Panc1 (cell line): Measurements from ENCODE around the gene SERP2. TPM values are rescaled to one million over a fixed set of nuclear protein-coding genes. Genes with fewer than 3 reads are reported as not detected.

ENCODE experiments used
- ATAC-seq: fragments of 200-7000 bp; cut with Tn5 transposase; 2 replicates; pipeline ENCODE4 v1.9.1; 2020; ENCODE audit warnings: mild to moderate bottlenecking, moderate library complexity
- BruUV-seq: library from RNA; stranded (reverse); fragments of 400-500 nt; replicated peaks from 2 replicates; lab custom pipeline; 2021; lab: Mats Ljungman, UMichigan
- CTCF ChIA-PET: fragments of 300-600 bp; sonication (Branson Sonifier 250); formaldehyde crosslinking; loops from one replicate; lab custom pipeline; 2022; ENCODE audit warnings: antibody characterized with exemption; lab: Charles Lee
- POLR2A ChIA-PET: fragments of 300-600 bp; sonication (Branson Sonifier 250); formaldehyde crosslinking; loops from one replicate; lab custom pipeline; 2022; ENCODE audit warnings: antibody characterized with exemption; lab: Charles Lee
- DNase-seq: peaks from one replicate; pipeline ENCODE4 v3.0.0-alpha.2; 2010; ENCODE audit warnings: low read depth, low spot score
- H3K27ac ChIP-seq: 2 replicates; pipeline ENCODE4 v1.5.1; 2011; ENCODE audit warnings: mild to moderate bottlenecking, low read length, inconsistent platforms
- H3K27me3 ChIP-seq: fragments of 200-500 bp; sonication (Bioruptor generic); 2 replicates; pipeline ENCODE4 v1.6.0; 2014; ENCODE audit warnings: low read length, inconsistent platforms; ENCODE audit not compliant: control insufficient read depth, insufficient read depth
- H3K36me3 ChIP-seq: fragments of 200-500 bp; sonication (Bioruptor generic); 2 replicates; pipeline ENCODE4 v1.5.1; 2014; ENCODE audit warnings: inconsistent platforms, mild to moderate bottlenecking, low read length, moderate library complexity; ENCODE audit not compliant: control insufficient read depth, insufficient read depth
- H3K4me1 ChIP-seq: 2 replicates; pipeline ENCODE4 v1.5.1; 2011; ENCODE audit warnings: inconsistent platforms, mild to moderate bottlenecking, low read length, moderate library complexity; ENCODE audit not compliant: control insufficient read depth, insufficient read depth
- H3K4me3 ChIP-seq, 2 experiments: 2 replicates each; pipeline ENCODE4 v1.5.1; 2011 to 2012; ENCODE audit warnings: low read depth in 2 of 2, low read length in 2 of 2, mild to moderate bottlenecking in 2 of 2, inconsistent platforms in 1 of 2, moderate library complexity in 1 of 2
- H3K9me3 ChIP-seq: fragments of 200-500 bp; sonication (Bioruptor generic); 2 replicates; pipeline ENCODE4 v1.5.1; 2014; ENCODE audit warnings: low read depth, mild to moderate bottlenecking, inconsistent platforms, low read length, moderate library complexity; ENCODE audit not compliant: control insufficient read depth, insufficient read depth
- POLR2AphosphoS5 ChIP-seq: IDR thresholded peaks from 2 replicates; pipeline ENCODE4 v1.6.1; 2012; ENCODE audit warnings: mild to moderate bottlenecking, low read depth, low read length, moderate library complexity
- SIN3A ChIP-seq: IDR thresholded peaks from 2 replicates; pipeline ENCODE4 v1.6.1; 2012; ENCODE audit warnings: low read depth, mild to moderate bottlenecking, low read length, moderate library complexity, borderline replicate concordance; ENCODE audit not compliant: insufficient read depth
- TCF7L2 ChIP-seq: IDR thresholded peaks from 2 replicates; pipeline ENCODE4 v1.6.1; 2011; ENCODE audit warnings: mild to moderate bottlenecking, low read depth, low read length, inconsistent platforms
- in situ Hi-C: cut with HindIII; loops from 2 replicates; pipeline ENCODE4 v1.10.0; 2016; ENCODE audit warnings: low sequenced_read_pairs, low pct_unique_long_range_greater_than_20kb
- intact Hi-C: fragments of 100-400 bp; cut with micrococcal nuclease; formaldehyde crosslinking; loops from one replicate; pipeline ENCODE4 v1.10.0; 2022; ENCODE audit not compliant: unreplicated experiment
- total RNA-seq: library from RNA; stranded (reverse); gene quantifications from one replicate; pipeline ENCODE4 v1.2.1, GENCODE V29; 2021; ENCODE audit not compliant: unreplicated experiment
- TF ChIP-seq, protein P1 (sequence below), 2 experiments: IDR thresholded peaks; 2 replicates each; pipeline ENCODE4 v1.6.1; 2011 to 2012; ENCODE audit warnings: low read depth in 2 of 2, control low read depth in 1 of 2, low read length in 1 of 2, mild to moderate bottlenecking in 1 of 2, moderate library complexity in 1 of 2; ENCODE audit not compliant: insufficient read depth in 1 of 2
- TF ChIP-seq, protein P2 (sequence below): fragments of 450-650 bp; IDR thresholded peaks from 2 replicates; pipeline ENCODE4 v1.5.1; 2017; ENCODE audit warnings: mild to moderate bottlenecking

The SERP2 gene
- total RNA-seq, 1 experiment from 2014 or later: 0.18 TPM

DNA sequence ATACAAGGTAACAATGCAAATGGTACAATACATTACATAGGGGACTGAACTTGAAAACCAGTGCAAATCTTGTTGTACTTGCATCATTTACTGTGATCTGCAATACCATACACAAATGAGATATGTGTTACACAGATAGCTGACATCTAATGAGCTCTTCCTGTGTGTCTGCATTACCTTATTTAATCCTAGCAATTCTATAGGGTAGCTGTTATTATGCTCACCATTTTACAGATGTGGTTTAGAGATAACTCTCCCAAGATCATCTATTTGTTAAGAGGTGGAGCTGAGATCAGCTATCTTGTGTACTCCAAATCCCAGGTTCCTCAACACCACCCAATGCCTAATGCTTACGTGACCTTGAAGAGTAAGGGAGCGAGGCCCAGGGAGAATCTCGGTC is 21.4 kb upstream of the SERP2 start:
- Histone ChIP-seq H3K27ac (no peak overlapping the region), H3K4me1 (no peaks in the 10 kb centered on the region), H3K9me3 (no peaks in the 10 kb centered on the region), H3K27me3 (no peaks in the 10 kb centered on the region), H3K4me3 (no peak overlapping the region), H3K36me3 (no peaks in the 10 kb centered on the region)
- BruUV-seq: no TSS peak
- TF ChIP-seq POLR2AphosphoS5 (no peak), SIN3A (no peak), TCF7L2 (no peak)
- TF ChIP-seq, protein P1, sequence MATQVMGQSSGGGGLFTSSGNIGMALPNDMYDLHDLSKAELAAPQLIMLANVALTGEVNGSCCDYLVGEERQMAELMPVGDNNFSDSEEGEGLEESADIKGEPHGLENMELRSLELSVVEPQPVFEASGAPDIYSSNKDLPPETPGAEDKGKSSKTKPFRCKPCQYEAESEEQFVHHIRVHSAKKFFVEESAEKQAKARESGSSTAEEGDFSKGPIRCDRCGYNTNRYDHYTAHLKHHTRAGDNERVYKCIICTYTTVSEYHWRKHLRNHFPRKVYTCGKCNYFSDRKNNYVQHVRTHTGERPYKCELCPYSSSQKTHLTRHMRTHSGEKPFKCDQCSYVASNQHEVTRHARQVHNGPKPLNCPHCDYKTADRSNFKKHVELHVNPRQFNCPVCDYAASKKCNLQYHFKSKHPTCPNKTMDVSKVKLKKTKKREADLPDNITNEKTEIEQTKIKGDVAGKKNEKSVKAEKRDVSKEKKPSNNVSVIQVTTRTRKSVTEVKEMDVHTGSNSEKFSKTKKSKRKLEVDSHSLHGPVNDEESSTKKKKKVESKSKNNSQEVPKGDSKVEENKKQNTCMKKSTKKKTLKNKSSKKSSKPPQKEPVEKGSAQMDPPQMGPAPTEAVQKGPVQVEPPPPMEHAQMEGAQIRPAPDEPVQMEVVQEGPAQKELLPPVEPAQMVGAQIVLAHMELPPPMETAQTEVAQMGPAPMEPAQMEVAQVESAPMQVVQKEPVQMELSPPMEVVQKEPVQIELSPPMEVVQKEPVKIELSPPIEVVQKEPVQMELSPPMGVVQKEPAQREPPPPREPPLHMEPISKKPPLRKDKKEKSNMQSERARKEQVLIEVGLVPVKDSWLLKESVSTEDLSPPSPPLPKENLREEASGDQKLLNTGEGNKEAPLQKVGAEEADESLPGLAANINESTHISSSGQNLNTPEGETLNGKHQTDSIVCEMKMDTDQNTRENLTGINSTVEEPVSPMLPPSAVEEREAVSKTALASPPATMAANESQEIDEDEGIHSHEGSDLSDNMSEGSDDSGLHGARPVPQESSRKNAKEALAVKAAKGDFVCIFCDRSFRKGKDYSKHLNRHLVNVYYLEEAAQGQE (IDR thresholded peaks at IDR 0.05; ENCODE audit: insufficient read depth in 1 of 2, low read depth in 2 of 2, low read length in 1 of 2): no peak
- TF ChIP-seq, protein P2, sequence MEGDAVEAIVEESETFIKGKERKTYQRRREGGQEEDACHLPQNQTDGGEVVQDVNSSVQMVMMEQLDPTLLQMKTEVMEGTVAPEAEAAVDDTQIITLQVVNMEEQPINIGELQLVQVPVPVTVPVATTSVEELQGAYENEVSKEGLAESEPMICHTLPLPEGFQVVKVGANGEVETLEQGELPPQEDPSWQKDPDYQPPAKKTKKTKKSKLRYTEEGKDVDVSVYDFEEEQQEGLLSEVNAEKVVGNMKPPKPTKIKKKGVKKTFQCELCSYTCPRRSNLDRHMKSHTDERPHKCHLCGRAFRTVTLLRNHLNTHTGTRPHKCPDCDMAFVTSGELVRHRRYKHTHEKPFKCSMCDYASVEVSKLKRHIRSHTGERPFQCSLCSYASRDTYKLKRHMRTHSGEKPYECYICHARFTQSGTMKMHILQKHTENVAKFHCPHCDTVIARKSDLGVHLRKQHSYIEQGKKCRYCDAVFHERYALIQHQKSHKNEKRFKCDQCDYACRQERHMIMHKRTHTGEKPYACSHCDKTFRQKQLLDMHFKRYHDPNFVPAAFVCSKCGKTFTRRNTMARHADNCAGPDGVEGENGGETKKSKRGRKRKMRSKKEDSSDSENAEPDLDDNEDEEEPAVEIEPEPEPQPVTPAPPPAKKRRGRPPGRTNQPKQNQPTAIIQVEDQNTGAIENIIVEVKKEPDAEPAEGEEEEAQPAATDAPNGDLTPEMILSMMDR: no peak
- ChIA-PET POLR2A (no interaction called here), CTCF (no interaction called here)
- DNase-seq: no peak
- intact Hi-C loops (no loop called here), in situ Hi-C loops (no loop called here)
- no peak for ATAC-seq

DNA sequence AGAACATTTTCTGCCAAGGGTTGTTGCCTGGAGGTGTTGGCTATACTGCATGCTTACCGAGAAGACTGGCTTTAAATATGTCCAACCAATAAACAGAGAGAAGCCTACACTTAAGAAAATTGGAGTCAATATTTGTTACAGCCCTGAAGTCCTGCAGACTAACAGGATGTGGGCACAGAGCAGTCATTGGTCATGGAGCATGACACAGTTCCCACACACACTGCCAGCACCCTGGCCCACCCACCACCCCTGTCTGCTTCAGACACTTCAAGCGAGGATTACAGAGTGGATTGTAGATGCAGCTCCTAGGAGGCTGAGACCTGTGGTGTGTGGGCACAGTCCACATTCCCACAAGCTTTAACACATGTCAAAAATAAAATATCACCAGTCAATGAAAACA is 21.0 kb upstream of the SERP2 start:
- H3K27me3 ChIP-seq: no peaks in the 10 kb centered on the region
- POLR2A ChIA-PET: no interaction called here
- in situ Hi-C loops (no loop called here), intact Hi-C loops (no loop called here)
- no TSS peak for BruUV-seq
- no peaks in the 10 kb centered on the region for H3K9me3 ChIP-seq
- ATAC-seq (no peak), DNase-seq (no peak)
- no peak overlapping the region for H3K4me3 ChIP-seq
- TF ChIP-seq, protein P1 (IDR thresholded peaks at IDR 0.05; ENCODE audit: insufficient read depth in 1 of 2, low read depth in 2 of 2, low read length in 1 of 2): no peak
- no peak for TF ChIP-seq SIN3A
- no peaks in the 10 kb centered on the region for H3K36me3 ChIP-seq
- no peak overlapping the region for H3K27ac ChIP-seq
- CTCF ChIA-PET: no interaction called here
- no peaks in the 10 kb centered on the region for H3K4me1 ChIP-seq
